Progenitor cell of endocrine pancreas (in vitro differentiated cells): ENCODE measurements around the gene SPN. TPM values are rescaled to one million over a fixed set of nuclear protein-coding genes. Genes with fewer than 3 reads are reported as not detected.
"Not testable (repeated sequence)": the region's sequence is repeated elsewhere in the genome, so short reads cannot be mapped to it uniquely, and the experiment has no call there.

ENCODE experiments used
- DNase-seq: peaks from one replicate; pipeline ENCODE4 v3.0.0; 2021; ENCODE audit warnings: low spot score; ENCODE audit not compliant: unreplicated experiment
- H3K27ac Mint-ChIP-seq: 2 replicates; pipeline ENCODE4 v1.8.0; 2021; ENCODE audit warnings: mild to moderate bottlenecking, moderate library complexity, mixed read lengths
- H3K27me3 Mint-ChIP-seq: 2 replicates; pipeline ENCODE4 v1.8.0; 2021; ENCODE audit warnings: mixed read lengths
- H3K36me3 Mint-ChIP-seq: 2 replicates; pipeline ENCODE4 v1.8.0; 2022; ENCODE audit warnings: mixed read lengths; ENCODE audit not compliant: insufficient read depth
- H3K4me1 Mint-ChIP-seq: 2 replicates; pipeline ENCODE4 v1.8.0; 2021; ENCODE audit warnings: low read depth, mixed read lengths
- H3K4me3 Mint-ChIP-seq: 2 replicates; pipeline ENCODE4 v1.8.0; 2021; ENCODE audit warnings: low read depth, mild to moderate bottlenecking, moderate library complexity, mixed read lengths
- H3K9me3 Mint-ChIP-seq: 2 replicates; pipeline ENCODE4 v1.8.0; 2021; ENCODE audit warnings: low read depth, mixed read lengths
- total RNA-seq: library from RNA; stranded (reverse); gene quantifications from 2 replicates; pipeline ENCODE4 v1.2.1, GENCODE V29; 2021
- TF ChIP-seq, protein P1 (sequence below): fragments of 200-600 bp; sonication (generic); IDR thresholded peaks from one replicate; pipeline ENCODE4 v1.5.0; 2021; ENCODE audit warnings: antibody characterized with exemption, mild to moderate bottlenecking; ENCODE audit not compliant: unreplicated experiment

The SPN gene
- total RNA-seq, 1 donor from 2014 or later, result 0.19 TPM

- no peaks in the 10 kb centered on the region for H3K36me3 Mint-ChIP-seq
- DNase-seq, result no peak
- H3K9me3 Mint-ChIP-seq, result no peaks in the 10 kb centered on the region
- H3K27me3 Mint-ChIP-seq, result no peaks in the 10 kb centered on the region
- H3K27ac Mint-ChIP-seq, result no peak overlapping the region
- H3K4me3 Mint-ChIP-seq, result no peak overlapping the region
- peaks cover 11% of the 10 kb centered on the region for H3K4me1 Mint-ChIP-seq
- TF ChIP-seq, protein P1, sequence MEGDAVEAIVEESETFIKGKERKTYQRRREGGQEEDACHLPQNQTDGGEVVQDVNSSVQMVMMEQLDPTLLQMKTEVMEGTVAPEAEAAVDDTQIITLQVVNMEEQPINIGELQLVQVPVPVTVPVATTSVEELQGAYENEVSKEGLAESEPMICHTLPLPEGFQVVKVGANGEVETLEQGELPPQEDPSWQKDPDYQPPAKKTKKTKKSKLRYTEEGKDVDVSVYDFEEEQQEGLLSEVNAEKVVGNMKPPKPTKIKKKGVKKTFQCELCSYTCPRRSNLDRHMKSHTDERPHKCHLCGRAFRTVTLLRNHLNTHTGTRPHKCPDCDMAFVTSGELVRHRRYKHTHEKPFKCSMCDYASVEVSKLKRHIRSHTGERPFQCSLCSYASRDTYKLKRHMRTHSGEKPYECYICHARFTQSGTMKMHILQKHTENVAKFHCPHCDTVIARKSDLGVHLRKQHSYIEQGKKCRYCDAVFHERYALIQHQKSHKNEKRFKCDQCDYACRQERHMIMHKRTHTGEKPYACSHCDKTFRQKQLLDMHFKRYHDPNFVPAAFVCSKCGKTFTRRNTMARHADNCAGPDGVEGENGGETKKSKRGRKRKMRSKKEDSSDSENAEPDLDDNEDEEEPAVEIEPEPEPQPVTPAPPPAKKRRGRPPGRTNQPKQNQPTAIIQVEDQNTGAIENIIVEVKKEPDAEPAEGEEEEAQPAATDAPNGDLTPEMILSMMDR, result no peak
These were observed 883 bp upstream of the SPN start for GRCh38 chr16:29662000-29662728.

DNA sequence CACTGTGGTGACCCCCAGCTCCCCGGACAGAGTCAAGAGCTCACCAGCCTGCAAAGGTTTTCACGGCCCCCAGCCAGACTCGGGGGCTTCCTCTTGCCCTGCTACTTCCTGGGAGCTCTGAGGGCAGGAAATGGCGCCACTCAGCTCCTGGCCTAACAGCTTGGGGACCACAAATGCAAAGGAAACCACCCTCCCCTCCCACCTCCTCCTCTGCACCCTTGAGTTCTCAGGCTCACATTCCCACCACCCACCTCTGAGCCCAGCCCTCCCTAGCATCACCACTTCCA lies 375 bp upstream of the SPN start:
- H3K27ac Mint-ChIP-seq, result no peak overlapping the region

GRCh38 chr16:29663807-29664090 lies 702 bp downstream of the SPN start:
- Mint-ChIP-seq H3K27ac (no peak overlapping the region), H3K4me3 (no peak overlapping the region), H3K27me3 (no peaks in the 10 kb centered on the region), H3K36me3 (no peaks in the 10 kb centered on the region), H3K4me1 (peaks cover 12% of the 10 kb centered on the region), H3K9me3 (no peaks in the 10 kb centered on the region)
- TF ChIP-seq, protein P1, result no peak
- no peak for DNase-seq

More for the DNA sequence above, 375 bp upstream of the SPN start:
- H3K4me3 Mint-ChIP-seq, result no peak overlapping the region
- DNase-seq, result no peak
- H3K9me3 Mint-ChIP-seq, result no peaks in the 10 kb centered on the region
- no peaks in the 10 kb centered on the region for H3K27me3 Mint-ChIP-seq
- H3K4me1 Mint-ChIP-seq, result peaks cover 12% of the 10 kb centered on the region
- TF ChIP-seq, protein P1, result no peak
- H3K36me3 Mint-ChIP-seq, result no peaks in the 10 kb centered on the region

DNA sequence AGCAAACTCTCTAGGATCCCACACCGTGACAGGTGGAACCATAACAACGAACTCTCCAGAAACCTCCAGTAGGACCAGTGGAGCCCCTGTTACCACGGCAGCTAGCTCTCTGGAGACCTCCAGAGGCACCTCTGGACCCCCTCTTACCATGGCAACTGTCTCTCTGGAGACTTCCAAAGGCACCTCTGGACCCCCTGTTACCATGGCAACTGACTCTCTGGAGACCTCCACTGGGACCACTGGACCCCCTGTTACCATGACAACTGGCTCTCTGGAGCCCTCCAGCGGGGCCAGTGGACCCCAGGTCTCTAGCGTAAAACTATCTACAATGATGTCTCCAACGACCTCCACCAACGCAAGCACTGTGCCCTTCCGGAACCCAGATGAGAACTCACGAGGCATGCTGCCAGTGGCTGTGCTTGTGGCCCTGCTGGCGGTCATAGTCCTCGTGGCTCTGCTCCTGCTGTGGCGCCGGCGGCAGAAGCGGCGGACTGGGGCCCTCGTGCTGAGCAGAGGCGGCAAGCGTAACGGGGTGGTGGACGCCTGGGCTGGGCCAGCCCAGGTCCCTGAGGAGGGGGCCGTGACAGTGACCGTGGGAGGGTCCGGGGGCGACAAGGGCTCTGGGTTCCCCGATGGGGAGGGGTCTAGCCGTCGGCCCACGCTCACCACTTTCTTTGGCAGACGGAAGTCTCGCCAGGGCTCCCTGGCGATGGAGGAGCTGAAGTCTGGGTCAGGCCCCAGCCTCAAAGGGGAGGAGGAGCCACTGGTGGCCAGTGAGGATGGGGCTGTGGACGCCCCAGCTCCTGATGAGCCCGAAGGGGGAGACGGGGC lies 1.3 kb downstream of the SPN start:
- Mint-ChIP-seq H3K36me3 (no peaks in the 10 kb centered on the region), H3K27me3 (no peaks in the 10 kb centered on the region), H3K27ac (no peak overlapping the region), H3K4me3 (no peak overlapping the region), H3K9me3 (no peaks in the 10 kb centered on the region), H3K4me1 (peaks cover 12% of the 10 kb centered on the region)
- DNase-seq, result no peak
- TF ChIP-seq, protein P1, result no peak

GRCh38 chr16:29665294-29666077 lies 2.4 kb downstream of the SPN start:
- Mint-ChIP-seq H3K4me3 (no peak overlapping the region), H3K4me1 (peaks cover 12% of the 10 kb centered on the region), H3K9me3 (no peaks in the 10 kb centered on the region), H3K27me3 (no peaks in the 10 kb centered on the region), H3K36me3 (no peaks in the 10 kb centered on the region), H3K27ac (peak overlapping the region; percentile 81)
- no peak for DNase-seq
- TF ChIP-seq, protein P1, result no peak

DNA sequence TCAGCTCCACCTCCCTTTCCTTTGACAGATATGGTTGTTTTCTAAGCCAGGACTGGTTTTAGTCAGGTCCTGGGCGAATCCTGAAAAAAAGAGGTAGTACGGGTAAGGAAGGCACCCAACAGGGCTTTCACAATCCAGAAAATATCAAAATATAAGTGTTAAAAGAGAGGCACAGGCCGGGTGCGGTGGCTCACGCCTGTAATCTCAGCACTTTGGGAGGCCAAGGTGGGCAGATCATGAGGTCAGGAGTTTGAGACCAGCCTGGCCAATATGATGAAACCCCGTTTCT lies 4.2 kb downstream of the SPN start:
- H3K36me3 Mint-ChIP-seq, H3K27me3 Mint-ChIP-seq, DNase-seq, H3K9me3 Mint-ChIP-seq: not testable (repeated sequence)
- Mint-ChIP-seq H3K27ac (peak overlapping the region; percentile 78), H3K4me3 (peak overlapping the region; percentile 62), H3K4me1 (peaks cover 12% of the 10 kb centered on the region)
